Effector CD8-positive, alpha-beta T cell (primary cell): Measurements from ENCODE around the gene ADCY9.
"Not testable (repeated sequence)": the region's sequence is repeated elsewhere in the genome, so short reads cannot be mapped to it uniquely, and the experiment has no call there.

Source experiments
- DNase-seq: peaks from one replicate; lab custom pipeline; 2025; lab: John Stamatoyannopoulos, UW
- total RNA-seq, 4 experiments: gene quantifications; one replicate each; lab custom pipeline; 2026; lab: John Stamatoyannopoulos, UW

The ADCY9 gene
- 25.5 to 55.3 (median 34.6) reads per million in 4 experiments for total RNA-seq

- peak; percentile 61 for DNase-seq
Observed at GRCh38 chr16:4116325-4117249, at the start of gene ADCY9. TSS of gene ADCY9 (minus strand) at chr16:4116442. CDS start at chr16:4115442, 1,000 bp downstream.

DNA sequence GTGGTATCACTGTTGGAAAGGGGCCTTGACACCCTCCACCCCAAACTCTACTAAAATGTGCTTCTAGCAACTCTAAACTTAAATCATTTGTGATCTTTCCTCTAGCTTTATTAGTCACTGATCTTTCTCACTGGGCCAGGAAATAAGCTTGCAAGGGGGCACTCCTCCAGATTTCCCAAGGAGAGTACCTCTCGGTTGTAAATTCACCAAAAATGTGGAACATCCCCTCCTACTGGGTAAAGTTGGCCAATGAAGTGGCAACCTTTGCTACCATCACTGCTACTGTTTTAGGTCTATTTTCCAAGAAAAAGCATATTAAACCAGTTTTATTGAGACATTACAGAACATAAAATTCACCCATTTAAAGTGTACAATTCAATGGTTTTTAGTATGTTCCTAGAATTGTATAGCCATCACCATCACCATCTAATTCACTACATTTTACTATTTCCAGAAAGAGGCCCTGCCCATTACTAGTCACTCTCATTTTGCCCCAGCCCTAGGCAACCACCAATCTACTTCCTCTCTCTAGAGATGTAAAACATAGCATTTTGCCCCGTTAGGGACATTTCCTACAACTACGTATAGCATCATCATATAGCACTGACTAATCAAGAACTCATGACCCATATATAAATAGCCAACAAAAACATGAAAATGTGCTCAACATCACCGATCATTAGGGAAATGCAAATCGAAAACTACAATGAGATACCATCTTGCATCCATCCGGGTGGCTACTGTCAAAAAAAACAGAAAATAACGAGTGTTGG, 44.6 kb upstream of the ADCY9 start:
- DNase-seq = no peak

GRCh38 chr16:4159726-4160125, 43.5 kb upstream of the ADCY9 start:
- no peak for DNase-seq

- DNase-seq = no peak
Observed at GRCh38 chr16:4158143-4159093, 42.2 kb upstream of the ADCY9 start.

DNA sequence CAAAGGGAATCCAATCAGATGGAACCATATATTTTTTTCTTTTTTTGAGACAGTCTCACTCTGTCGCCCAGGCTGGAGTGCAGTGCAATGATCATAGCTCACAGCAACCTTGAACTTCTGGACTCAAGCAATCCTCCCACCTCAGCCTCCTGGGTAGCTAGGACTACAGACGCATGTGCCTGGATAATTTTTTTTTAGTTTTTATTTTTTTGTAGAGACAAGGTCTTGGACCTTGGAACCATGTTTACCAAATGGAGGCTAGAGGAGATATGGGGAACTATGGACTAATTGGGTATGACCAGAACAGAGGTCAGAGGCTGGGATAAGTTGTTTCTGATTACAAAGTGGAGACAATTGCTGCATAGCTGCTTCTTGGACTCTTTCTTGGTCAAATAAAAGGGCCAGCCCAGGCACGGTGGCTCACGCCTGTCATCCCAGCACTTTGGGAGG, 41.2 kb upstream of the ADCY9 start:
- DNase-seq = no peak

- not testable (repeated sequence) for DNase-seq
Observed at GRCh38 chr16:4156503-4156902, 40.3 kb upstream of the ADCY9 start.

DNA sequence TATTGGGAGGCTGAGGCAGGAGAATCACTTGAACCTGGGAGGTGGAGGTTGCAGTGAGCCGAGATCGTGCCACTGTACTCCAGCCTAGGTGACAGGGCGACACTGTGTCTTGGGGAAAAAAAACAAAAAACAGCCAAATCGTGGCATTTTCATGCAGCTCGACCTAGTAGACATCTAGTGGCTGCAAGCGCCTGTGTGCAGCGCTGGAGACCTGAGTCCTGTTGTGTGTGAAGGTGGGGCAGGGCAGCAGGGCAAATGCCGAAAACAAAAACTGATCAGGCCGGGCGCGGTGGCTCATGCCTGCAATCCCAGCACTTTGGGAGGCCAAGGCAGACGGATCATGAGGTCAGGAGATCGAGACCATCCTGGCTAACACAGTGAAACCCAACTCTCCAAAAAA, 37.1 kb upstream of the ADCY9 start:
- not testable (repeated sequence) for DNase-seq

DNA sequence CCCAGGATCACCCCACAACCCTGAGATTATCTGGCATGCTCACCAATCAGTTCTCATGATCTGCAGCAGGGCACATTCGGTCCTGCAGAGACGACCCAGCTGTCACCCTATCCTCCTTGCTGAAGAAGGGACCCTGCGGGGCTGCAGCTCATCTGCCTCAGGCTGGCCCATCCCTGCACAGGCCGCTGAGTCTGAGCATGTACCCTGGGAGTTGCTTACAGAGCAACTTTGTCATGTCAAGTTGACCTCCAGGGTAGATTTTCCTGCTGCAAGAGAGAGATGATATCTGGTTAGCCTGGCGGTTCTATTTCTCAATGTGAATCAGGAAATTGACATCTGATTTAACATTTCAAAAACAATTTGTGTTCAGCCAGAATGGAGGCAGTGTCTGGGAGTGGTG, 36.0 kb upstream of the ADCY9 start:
- no peak for DNase-seq

- no peak for DNase-seq
Observed at GRCh38 chr16:4147236-4147635, 31.0 kb upstream of the ADCY9 start.

- no peak for DNase-seq
Observed at GRCh38 chr16:4142268-4142667, 26.0 kb upstream of the ADCY9 start.

- no peak for DNase-seq
Observed at GRCh38 chr16:4141604-4142003, 25.4 kb upstream of the ADCY9 start.

- no peak for DNase-seq
Observed at GRCh38 chr16:4140652-4141051, 24.4 kb upstream of the ADCY9 start.

GRCh38 chr16:4139968-4140367, 23.7 kb upstream of the ADCY9 start:
- no peak for DNase-seq

DNA sequence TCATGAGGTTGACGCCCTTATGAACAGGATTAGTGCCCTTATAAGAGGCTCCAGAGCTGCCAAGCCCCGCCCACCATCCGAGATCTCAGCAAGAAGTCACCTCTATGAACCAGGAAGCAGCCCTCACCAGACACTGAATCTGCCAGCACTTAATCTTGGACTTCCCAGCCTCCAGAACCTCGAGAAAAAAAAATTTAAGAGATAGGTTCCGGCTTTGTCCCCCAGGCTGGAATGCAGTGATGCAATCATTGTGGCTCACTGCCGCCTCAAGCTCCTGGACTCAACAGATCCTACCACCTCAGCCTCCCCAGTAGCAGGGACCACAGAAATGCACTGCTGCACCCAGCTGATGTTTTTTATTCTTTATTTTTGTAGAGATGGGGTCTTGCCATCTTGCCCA, 22.5 kb upstream of the ADCY9 start:
- no peak for DNase-seq

DNA sequence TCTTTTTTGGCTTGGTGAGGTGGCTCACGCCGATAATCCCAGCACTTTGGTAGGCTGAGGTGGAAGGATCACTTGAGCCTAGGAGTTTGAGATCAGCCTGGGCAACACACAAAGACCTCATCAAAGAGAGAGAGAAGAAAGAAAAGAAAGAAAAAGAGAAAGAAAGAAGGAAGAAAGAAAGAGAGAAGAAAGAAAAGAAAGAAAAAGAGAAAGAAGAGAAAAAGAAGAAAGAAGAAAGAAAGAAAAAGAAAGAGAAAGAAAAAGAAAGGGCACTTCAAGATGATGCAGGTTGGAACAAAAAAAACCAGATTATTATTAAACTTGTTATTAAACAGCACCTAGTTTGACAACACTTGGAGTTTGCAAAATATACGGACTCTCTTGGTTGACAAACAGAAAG, 21.2 kb upstream of the ADCY9 start:
- DNase-seq = no peak

GRCh38 chr16:4136229-4136813, 20.1 kb upstream of the ADCY9 start:
- no peak for DNase-seq

DNA sequence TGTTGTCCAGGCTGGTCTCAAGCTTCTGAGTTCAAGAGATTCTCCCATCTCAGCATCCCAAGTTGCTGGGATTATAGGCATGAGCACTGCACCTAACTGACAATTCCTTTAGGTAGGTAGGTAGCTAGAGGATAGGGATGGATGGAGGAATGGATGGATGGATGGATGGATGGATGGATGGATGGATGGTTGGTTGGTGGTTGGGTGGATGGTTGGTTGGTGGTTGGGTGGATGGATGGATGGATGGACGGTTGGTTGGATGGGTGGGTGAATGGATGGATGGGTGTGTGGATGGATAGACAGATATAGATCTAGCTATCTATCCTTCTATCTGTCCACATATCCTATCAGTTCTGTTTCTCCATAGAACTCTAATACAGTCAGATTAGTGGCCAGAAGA, 19.3 kb upstream of the ADCY9 start:
- DNase-seq = no peak

DNA sequence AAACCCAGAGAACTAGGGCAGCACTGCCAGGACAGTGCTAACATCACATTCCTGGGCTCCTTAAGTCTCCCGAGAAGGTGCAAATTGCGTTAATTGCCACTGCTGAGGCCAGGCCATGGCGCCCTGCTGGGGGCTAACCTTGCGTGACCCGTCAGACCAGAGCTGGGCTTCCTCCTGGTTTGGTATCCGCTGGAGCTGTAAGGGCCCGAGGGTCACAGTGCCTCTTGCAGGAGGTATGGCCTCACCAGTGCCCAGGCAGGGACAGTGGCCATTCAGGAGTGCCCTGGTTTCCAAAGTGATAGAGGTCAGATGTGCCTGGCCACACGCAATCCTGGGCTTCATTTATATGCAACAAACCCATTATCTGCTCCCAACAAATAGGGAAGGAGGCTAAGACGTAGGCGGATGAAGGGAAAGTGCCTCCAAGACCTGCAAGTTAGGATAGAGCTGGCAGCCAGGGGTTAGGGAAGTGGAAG, 17.7 kb upstream of the ADCY9 start:
- DNase-seq = no peak

DNA sequence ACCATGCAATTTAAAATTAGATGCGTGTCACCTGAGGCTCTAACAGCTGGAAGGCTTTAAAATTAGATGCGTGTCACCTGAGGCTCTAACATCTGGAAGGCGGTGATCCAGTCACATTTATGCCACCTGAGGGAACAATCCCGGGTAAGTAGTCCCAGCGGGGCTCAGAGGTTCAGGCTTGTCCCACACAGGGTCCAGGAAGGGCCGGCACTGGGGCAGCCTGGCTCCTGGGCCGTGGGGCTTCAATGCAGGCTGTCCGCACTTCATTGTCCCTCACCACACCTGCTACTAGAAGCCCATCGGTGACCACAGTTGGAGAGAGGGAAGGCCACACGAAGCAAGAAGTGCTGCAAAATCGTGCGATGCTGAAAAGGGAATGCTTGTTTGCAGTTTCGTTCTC, 15.4 kb upstream of the ADCY9 start:
- DNase-seq = no peak

- no peak for DNase-seq
Observed at GRCh38 chr16:4124535-4125294, 8.5 kb upstream of the ADCY9 start.
